Mammary epithelial cell (primary cell): ENCODE results near the gene HOXC6.

ENCODE experiments used
- CTCF ChIP-seq, 2 donors: IDR thresholded peaks in 1 of 2; conservative IDR thresholded peaks in 1 of 2; 2 replicates each; pipeline ENCODE4 v1.5.1; 2011 to 2012; ENCODE audit warnings: inconsistent platforms in 2 of 2, low read length in 2 of 2, mild to moderate bottlenecking in 2 of 2, control low read depth in 1 of 2, low read depth in 1 of 2; ENCODE audit not compliant: insufficient read depth in 1 of 2; ENCODE audit errors: extremely low read depth in 1 of 2
- EZH2 ChIP-seq: IDR thresholded peaks from 2 replicates; pipeline ENCODE4 v1.6.1; 2012; ENCODE audit warnings: low read length, inconsistent platforms, borderline replicate concordance

- TF ChIP-seq CTCF (conservative IDR thresholded peaks at IDR 0.05 in 1 of 2, IDR thresholded peaks at IDR 0.05 in 1 of 2; ENCODE audit: extremely low read depth in 1 of 2, insufficient read depth in 1 of 2, low read depth in 1 of 2, low read length in 2 of 2) (no peak), EZH2 (no peak)
Observed at GRCh38 chr12:54066408-54066807, 38.2 kb downstream of the HOXC6 start.
